Heart left ventricle (tissue), 16 donors: ENCODE measurements around the gene TMPRSS11B. TPM values are rescaled to one million over a fixed set of nuclear protein-coding genes. Genes with fewer than 3 reads are reported as not detected.

ENCODE experiments used
- ATAC-seq, 4 donors: fragments of 200-7000 bp; cut with Tn5 transposase; one replicate each; pipeline ENCODE4 v1.9.1; 2020 to 2022; ENCODE audit warnings: moderate library complexity in 4 of 4, mild to moderate bottlenecking in 3 of 4, moderate number of reproducible peaks in 1 of 4
- DNase-seq, 5 donors: peaks; one replicate each; pipeline ENCODE4 v3.0.0-alpha.2; 2020
- H3K27ac ChIP-seq, 12 donors: fragments of 200-600 bp; sonication (generic) in 4 of 12; one replicate each; pipeline versions ENCODE4 v1.5.0 to v1.8.0; 2016 to 2022; ENCODE audit warnings: mild to moderate bottlenecking in 2 of 12
- H3K27me3 ChIP-seq, 9 donors: fragments of 200-600 bp; sonication (generic) in 2 of 9; one replicate each; pipeline versions ENCODE4 v1.5.1 to v1.8.0; 2016 to 2022; ENCODE audit warnings: mild to moderate bottlenecking in 3 of 9
- H3K36me3 ChIP-seq, 9 donors: fragments of 200-600 bp; sonication (generic) in 2 of 9; one replicate each; pipeline versions ENCODE4 v1.5.0 to v1.8.0; 2018 to 2022; ENCODE audit warnings: mild to moderate bottlenecking in 2 of 9
- H3K4me1 ChIP-seq, 12 donors: fragments of 200-600 bp; sonication (generic) in 4 of 12; one replicate each; pipeline versions ENCODE4 v1.5.0 to v1.8.0; 2016 to 2022; ENCODE audit warnings: mild to moderate bottlenecking in 3 of 12
- H3K4me3 ChIP-seq, 12 donors: fragments of 200-600 bp; sonication (generic) in 4 of 12; one replicate each; pipeline versions ENCODE4 v1.5.0 to v1.8.0; 2017 to 2022; ENCODE audit warnings: mild to moderate bottlenecking in 9 of 12, moderate library complexity in 4 of 12
- H3K9me3 ChIP-seq, 12 donors: fragments of 200-600 bp; sonication (generic) in 4 of 12; one replicate each; pipeline versions ENCODE4 v1.5.0 to v1.8.0; 2016 to 2022; ENCODE audit warnings: mild to moderate bottlenecking in 1 of 12
- CTCF ChIP-seq, 12 donors: fragments of 200-600 bp; sonication (generic) in 4 of 12; IDR thresholded peaks; one replicate each; pipeline versions ENCODE4 v1.5.0 to v1.8.0; 2018 to 2022; ENCODE audit warnings: antibody characterized with exemption in 12 of 12, mild to moderate bottlenecking in 5 of 12
- POLR2A ChIP-seq, 2 donors: fragments of 450-650 bp; IDR thresholded peaks; one replicate each; pipeline ENCODE4 v1.6.1; 2017; ENCODE audit warnings: antibody characterized with exemption in 2 of 2, mild to moderate bottlenecking in 2 of 2, moderate library complexity in 2 of 2
- WGBS, 4 donors: extraction: QIAGEN DNeasy Blood & Tissue Kit in 2 of 4; methylation state at CpG; one replicate each; pipeline versions ENCODE4 v1.1.5 to v1.1.7; 2013 to 2018; 5-methylcytosine and 5-hydroxymethylcytosine counted together
- intact Hi-C, 10 donors: fragments of 100-400 bp; cut with DNase I; formaldehyde crosslinking; loops; one replicate each; pipeline versions ENCODE4 v1.11.1 to v1.14.2; 2022
- polyA plus RNA-seq, 2 donors: library from polyadenylated mRNA; stranded (reverse); fragments of 200-250 nt; gene quantifications; one replicate each; pipeline ENCODE4 v1.2.3, GENCODE V29; 2013
- total RNA-seq, 9 donors: library from RNA; depleted of rRNA in 2 of 9; stranded (reverse); fragments of >200 nt in 2 of 9; fragmentation: NEBNext Ultra II Directional in 3 of 9; extraction: Animal tissue kit (Norgen Biotek cat#: 25700) in 3 of 9; gene quantifications; one replicate each; pipeline versions ENCODE4 v1.1.0 to v1.2.4, GENCODE V29; 2016 to 2023
- donor health status: ischemic (EF 13 %, LVEDD 7.1; RV severe dilation, severe dysfunction).
- donor health status: healthy with polysubstance abuse.
- donor health status: DM: no; HTN: yes; CAD: no.
- donor health status: DM: no; HTN: no; CAD: no.
- donor health status: ischemic (EF 25% LVEDD 6.9; RV normal size, moderate dysfunction).
- donor health status: ischemic (EF 25% LVEDD 5.7; RV mildly dilated, moderate dysfunction).
- donor health status: healthy.
- donor health status: DM: yes; HTN: yes; CAD: no.
- donor health status: ischemic (EF 35%, LVEDD 5.7; RV mildly dilated, moderate dysfunction).
- donor health status: nonischemic (EF 11% LVEDD 7.7; RV severe dilation, severe dysfunction).
- donor health status: DM: yes; HTN: yes; CAD: no.
- donor health status: PGD.
- donor health status: ischemic (EF 29% LVEDD 5.4; RV normal size, mild dysfunction).
- donor health status: nonischemic (EF 23%, LVEDD 6.1; RV moderate dilation, normal function).

The TMPRSS11B gene
- total and polyA plus RNA-seq, 11 donors, result 0.06 TPM; not detected in 10

- peaks cover 0 to 4% (median 0%) of the 10 kb centered on the region in 12 donors for H3K9me3 ChIP-seq
- no peak for ATAC-seq
- H3K27ac ChIP-seq, result no peak overlapping the region
- intact Hi-C loops, result no loop called here
- no peak overlapping the region for H3K4me3 ChIP-seq
- no peak for DNase-seq
- H3K27me3 ChIP-seq, result no peaks in the 10 kb centered on the region
- H3K4me1 ChIP-seq, result no peaks in the 10 kb centered on the region
- no peaks in the 10 kb centered on the region for H3K36me3 ChIP-seq
- WGBS, 4 donors, result 65 to 79% (median 73%) methylated on average over 1 of the region's 1 CpG
- TF ChIP-seq POLR2A (IDR thresholded peaks at IDR 0.05) (no peak), CTCF (IDR thresholded peaks at IDR 0.05) (no peak)
Observed at GRCh38 chr4:68193194-68193593, 52.3 kb downstream of the TMPRSS11B start.

GRCh38 chr4:68187145-68187544 lies 58.3 kb downstream of the TMPRSS11B start:
- intact Hi-C loops, result no loop called here
- WGBS, 4 donors, result 63 to 78% (median 69%) methylated on average over 2 of the region's 2 CpGs
- no peaks in the 10 kb centered on the region for H3K36me3 ChIP-seq
- no peaks in the 10 kb centered on the region for H3K4me1 ChIP-seq
- H3K27me3 ChIP-seq, result no peaks in the 10 kb centered on the region
- H3K4me3 ChIP-seq, result no peak overlapping the region
- H3K9me3 ChIP-seq, result no peaks in the 10 kb centered on the region
- no peak overlapping the region for H3K27ac ChIP-seq
- DNase-seq (no peak), ATAC-seq (no peak)
- no peak for TF ChIP-seq POLR2A (IDR thresholded peaks at IDR 0.05)
- TF ChIP-seq CTCF (IDR thresholded peaks at IDR 0.05), result no peak

DNA sequence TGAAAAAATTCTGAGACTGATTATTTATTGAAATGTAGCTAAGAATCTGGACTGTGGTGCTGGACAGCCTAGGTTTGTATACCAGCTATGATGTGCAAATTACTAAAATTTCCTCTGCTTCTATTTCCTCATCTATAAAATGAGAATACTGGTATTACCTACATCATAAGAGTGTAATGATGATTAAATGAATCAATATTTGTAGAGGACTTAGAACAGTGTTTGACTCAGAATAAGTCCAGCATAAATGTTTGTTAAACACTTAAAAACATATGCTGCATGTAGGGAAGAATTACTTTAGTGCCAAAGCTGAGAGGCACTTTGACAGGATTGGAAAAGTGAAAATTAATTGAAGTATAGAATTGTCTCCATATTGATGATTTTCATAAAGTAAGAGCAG lies 60.6 kb downstream of the TMPRSS11B start:
- intact Hi-C loops, result no loop called here
- Histone ChIP-seq H3K4me1 (no peaks in the 10 kb centered on the region), H3K9me3 (no peaks in the 10 kb centered on the region), H3K4me3 (no peak overlapping the region), H3K27ac (no peak overlapping the region), H3K27me3 (no peaks in the 10 kb centered on the region), H3K36me3 (no peaks in the 10 kb centered on the region)
- TF ChIP-seq CTCF (IDR thresholded peaks at IDR 0.05) (no peak), POLR2A (IDR thresholded peaks at IDR 0.05) (no peak)
- ATAC-seq, result no peak
- DNase-seq, result no peak

GRCh38 chr4:68183417-68183816 lies 62.1 kb downstream of the TMPRSS11B start:
- Histone ChIP-seq H3K27me3 (no peaks in the 10 kb centered on the region), H3K4me1 (no peaks in the 10 kb centered on the region), H3K4me3 (no peak overlapping the region), H3K36me3 (no peaks in the 10 kb centered on the region), H3K9me3 (no peaks in the 10 kb centered on the region), H3K27ac (no peak overlapping the region)
- intact Hi-C loops, result no loop called here
- DNase-seq, result no peak
- TF ChIP-seq CTCF (IDR thresholded peaks at IDR 0.05) (no peak), POLR2A (IDR thresholded peaks at IDR 0.05) (no peak)
- no peak for ATAC-seq
